GM18858 (cell line): Measurements from ENCODE around the gene TFAM.

Experiments
- ATAC-seq: cut with Tn5 transposase; IDR thresholded peaks from one replicate; pipeline ENCODE4 v1.9.1; 2021; ENCODE audit not compliant: unreplicated experiment

TFAM gene

GRCh38 chr10:58384999-58385783 lies at the start of gene TFAM:
TFAM (plus strand) TSS chr10:58385410; CDS start chr10:58385548, 138 bp downstream.
- peak; percentile 66 for ATAC-seq

GRCh38 chr10:58336242-58336641 lies 49.0 kb upstream of the TFAM start:
- ATAC-seq, result no peak

GRCh38 chr10:58341422-58341821 lies 43.8 kb upstream of the TFAM start:
- no peak for ATAC-seq

GRCh38 chr10:58341947-58342346 lies 43.3 kb upstream of the TFAM start:
- peak; percentile 52 for ATAC-seq

DNA sequence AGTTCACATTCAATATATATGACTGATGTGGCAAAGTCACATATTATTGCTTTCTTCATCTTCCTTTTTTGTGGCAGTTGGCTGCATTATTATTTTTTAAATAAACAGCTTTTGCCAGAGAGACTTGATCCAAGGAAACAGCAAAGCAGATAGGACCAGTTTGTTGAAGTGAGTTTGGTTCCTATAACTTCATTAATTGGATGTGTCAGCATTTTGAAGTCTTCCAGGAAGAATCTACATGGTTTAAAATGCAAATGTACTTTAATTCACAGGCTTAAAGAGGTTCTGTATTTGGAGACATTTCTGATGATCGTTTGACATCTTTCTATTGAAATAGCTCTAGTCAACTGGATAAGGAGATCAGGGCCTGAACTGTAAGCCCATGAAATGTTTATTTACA lies 37.2 kb upstream of the TFAM start:
- no peak for ATAC-seq

GRCh38 chr10:58348571-58349033 lies 36.6 kb upstream of the TFAM start:
- ATAC-seq, result no peak

GRCh38 chr10:58350023-58350422 lies 35.2 kb upstream of the TFAM start:
- no peak for ATAC-seq

- ATAC-seq, result no peak
Measured at GRCh38 chr10:58350619-58351323, 34.4 kb upstream of the TFAM start.

GRCh38 chr10:58351616-58352578 lies 33.3 kb upstream of the TFAM start:
- ATAC-seq, result no peak

- ATAC-seq, result no peak
Measured at GRCh38 chr10:58352956-58353610, 32.1 kb upstream of the TFAM start.

- no peak for ATAC-seq
Measured at GRCh38 chr10:58356756-58357155, 28.5 kb upstream of the TFAM start.

DNA sequence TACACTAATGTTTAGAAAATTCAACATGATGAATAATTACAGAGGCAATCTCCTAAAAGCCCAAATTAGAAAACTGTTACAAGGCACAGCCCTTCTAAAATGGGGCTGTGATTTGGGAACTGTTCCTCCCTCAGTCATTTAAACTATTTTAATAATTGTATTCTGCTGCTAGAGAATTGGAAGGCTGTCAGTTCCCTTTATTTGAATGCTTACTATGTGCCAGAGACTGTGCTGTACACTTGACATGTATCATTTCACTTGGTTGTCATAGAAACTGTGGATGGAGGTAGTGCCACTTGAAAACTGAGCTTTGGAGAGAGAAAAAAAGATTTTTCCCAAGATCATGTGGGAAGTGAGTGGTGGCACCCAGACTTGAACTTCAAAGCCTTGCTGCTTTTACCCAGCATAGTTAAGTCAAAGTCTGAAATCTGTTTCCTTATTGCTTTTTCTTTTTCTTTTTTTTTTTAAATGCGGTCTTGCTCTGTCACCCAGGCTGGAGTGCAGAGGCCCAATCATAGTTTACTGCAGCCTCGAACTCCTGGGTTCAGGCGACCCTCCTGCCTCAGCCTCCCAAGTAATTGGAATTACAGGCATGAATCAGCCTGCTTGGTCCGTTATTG lies 26.8 kb upstream of the TFAM start:
- no peak for ATAC-seq

- no peak for ATAC-seq
Measured at GRCh38 chr10:58358947-58359346, 26.3 kb upstream of the TFAM start.

GRCh38 chr10:58359541-58359940 lies 25.7 kb upstream of the TFAM start:
- no peak for ATAC-seq

DNA sequence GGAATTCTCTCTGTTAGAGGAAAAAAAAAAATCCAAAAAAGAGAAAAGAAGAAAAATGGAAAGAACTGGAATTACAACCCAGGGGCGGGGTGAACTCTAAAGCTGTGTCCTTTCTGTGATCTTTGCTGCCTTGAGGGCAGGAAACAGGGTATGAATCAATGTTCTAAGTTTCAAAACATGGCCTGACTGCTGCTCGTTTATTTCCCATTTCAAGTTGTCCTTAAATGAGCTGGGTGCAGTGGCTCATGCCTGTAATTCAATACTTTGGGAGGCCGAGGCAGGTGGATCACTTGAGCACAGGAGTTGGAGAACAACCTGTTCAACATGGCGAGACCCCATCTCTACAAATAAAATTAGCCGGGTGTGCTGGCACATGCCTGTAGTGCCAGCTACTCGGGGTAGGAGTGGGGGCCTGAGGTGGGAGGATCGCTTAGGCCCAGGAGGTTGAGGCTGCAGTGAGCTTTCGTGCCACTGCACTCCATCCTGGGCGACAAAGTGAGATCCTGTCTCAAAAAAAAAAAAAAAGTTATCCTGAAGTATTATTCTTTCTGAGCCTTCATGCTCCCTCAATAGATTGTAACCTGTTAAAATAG lies 24.7 kb upstream of the TFAM start:
- ATAC-seq, result no peak

GRCh38 chr10:58361353-58361752 lies 23.9 kb upstream of the TFAM start:
- ATAC-seq, result no peak

DNA sequence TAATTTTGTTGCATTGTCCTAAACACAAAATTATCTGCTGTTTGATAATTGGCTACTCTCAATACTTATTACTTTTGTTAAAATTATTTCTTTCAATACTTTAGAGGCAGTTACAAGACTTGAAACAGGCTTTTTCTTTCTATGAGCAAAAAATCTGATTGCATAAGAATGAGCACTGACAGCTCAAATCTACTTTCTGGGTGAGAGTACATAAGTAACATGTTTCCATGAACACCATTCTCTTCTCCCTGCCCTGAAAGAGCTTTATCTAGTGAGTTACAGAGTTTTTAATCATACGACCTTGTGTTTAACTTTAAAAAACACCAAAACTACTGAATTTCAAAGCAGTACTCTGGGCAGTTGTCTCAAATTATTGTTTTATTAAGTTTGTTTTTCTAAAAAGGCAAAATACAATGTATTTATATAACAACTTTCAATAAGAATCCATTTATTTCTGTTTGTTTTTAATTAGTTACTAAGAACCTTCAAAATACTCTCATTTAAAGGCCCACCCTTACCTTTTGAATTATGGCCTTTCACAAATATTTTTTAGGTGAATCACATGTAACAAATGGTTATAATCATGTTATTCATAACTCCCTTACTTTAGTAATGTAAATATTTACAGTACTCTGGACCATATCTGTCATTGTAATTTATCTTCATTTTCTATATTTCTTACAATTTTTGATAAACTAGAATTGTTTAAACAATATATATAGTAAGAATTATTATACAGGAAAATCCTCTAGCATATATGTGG lies 23.0 kb upstream of the TFAM start:
- ATAC-seq, result no peak

- ATAC-seq, result no peak
Measured at GRCh38 chr10:58367069-58367468, 18.1 kb upstream of the TFAM start.

GRCh38 chr10:58371473-58371872 lies 13.7 kb upstream of the TFAM start:
- no peak for ATAC-seq
